Measurements from ENCODE around the gene DIS3L2. TPM values are rescaled to one million over a fixed set of nuclear protein-coding genes. Genes with fewer than 3 reads are reported as not detected.

The DIS3L2 gene
- total and polyA plus RNA-seq, 5 donors from 2014 or later, result 10.9 to 76.9 (median 21.0) TPM

DNA sequence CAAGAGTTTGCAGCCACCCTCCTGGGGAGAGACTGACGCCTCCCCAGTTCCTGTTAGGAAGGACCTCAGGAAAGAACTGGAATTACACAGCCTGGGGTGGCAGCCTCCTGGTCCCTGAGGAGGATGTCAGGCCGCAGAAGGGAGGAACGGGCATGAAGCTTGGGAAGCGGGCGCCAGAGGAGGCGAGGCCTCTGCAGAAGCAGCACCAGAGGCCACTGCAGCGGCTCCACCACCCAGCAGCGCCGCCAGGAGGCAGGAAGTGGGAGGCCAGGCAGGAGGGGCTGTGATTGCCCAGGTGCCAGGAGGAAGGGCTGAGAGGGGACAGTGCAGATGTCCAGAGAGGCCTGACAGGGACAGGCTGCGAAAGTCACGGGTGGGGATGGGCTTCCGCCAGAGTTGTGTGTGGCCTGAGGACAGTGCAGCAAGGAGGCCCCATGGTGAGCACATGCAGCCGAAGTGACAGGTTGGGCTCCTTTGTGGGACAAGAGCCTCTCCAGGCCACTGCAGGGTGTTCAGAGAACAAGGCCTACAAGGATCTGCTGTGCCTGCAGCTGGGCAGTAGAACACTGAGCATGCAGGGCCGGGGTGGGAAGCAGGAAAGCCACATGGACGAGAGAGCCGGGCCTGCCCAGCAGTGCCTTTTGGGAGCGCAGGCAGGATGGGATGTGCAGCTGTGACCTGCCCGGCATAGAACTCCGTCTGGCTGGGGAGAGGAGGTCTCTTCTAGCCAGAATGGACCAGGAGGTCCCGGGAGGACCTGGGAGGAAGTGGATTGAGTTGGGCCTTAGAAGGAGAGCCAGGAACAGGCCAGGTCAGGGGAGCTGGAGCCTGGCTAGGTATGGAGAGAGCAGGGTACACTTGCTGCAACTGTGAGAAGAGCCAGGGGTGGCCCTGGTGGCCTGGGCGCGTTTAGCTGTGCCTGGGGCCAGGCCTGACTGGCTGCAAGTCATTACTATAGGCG is 377.9 kb downstream of the DIS3L2 start:
- DNase-seq (no peak), ATAC-seq (ENCODE audit: low read depth in 2 of 2) (no peak)
- H3K36me3 ChIP-seq (ENCODE audit: control insufficient read depth, insufficient read depth, low read length), result no peaks in the 10 kb centered on the region
- H3K4me1 Mint-ChIP-seq, result peaks cover 0 to 10% (median 3%) of the 10 kb centered on the region in 4 donors
- peaks cover 12% of the 10 kb centered on the region for H3K27me3 Mint-ChIP-seq
- no peaks in the 10 kb centered on the region for H3K36me3 Mint-ChIP-seq
- H3K4me3 ChIP-seq (ENCODE audit: low read depth, low read length), result no peak overlapping the region
- H3K27me3 ChIP-seq (ENCODE audit: control insufficient read depth, insufficient read depth, low read length), result no peaks in the 10 kb centered on the region
- H3K9me3 ChIP-seq (ENCODE audit: control insufficient read depth in 2 of 2, low read length in 2 of 2), result no peaks in the 10 kb centered on the region
- peaks cover 0 to 2% (median 0%) of the 10 kb centered on the region in 7 donors for H3K9me3 Mint-ChIP-seq
- no peak overlapping the region for H3K27ac ChIP-seq (ENCODE audit: insufficient read depth, low read length, poor library complexity, severe bottlenecking)
- H3K4me3 Mint-ChIP-seq, result no peak overlapping the region
- peak overlapping the region in 1 of 3 donors; percentile 29 for H3K27ac Mint-ChIP-seq
- no peaks in the 10 kb centered on the region for H3K4me1 ChIP-seq (ENCODE audit: control insufficient read depth, insufficient read depth, low read length, poor library complexity, severe bottlenecking)

DNA sequence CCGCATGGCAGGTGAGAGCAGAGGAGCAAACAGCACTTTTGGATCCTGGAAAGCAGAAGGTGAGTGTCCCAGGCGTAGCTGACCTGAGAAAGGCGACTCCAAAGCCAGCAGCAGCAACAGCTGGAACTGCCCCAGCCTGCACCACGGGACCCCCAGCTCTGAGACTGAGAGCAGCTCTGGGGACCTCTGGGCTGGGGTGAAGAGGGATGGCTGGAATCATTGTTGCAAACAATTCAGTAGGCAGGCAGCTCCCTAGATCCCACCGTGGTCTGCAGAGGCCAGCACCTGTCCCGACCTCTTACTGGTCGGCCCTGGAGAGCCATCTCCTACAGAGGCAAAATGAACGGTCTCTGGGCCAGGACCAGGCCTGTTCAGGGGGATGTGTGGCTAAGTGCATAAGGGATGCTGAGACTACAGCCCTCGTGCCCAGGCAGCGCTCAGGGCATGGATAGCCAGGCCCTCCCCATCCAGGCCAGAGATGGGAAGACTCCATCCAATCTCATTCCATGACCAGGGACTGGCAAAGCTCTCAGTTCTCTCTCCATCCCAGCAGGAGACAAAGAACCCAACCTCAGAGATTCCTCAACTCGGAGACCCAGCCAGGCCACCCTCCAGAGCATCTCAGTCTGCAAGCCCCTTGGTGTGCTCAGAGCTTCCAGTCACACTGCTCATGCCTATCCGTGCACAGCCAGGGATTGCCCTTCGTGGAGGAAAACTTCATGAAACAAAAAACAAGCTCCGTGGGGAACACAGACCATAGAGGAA is 378.8 kb downstream of the DIS3L2 start:
- Mint-ChIP-seq H3K4me3 (no peak overlapping the region), H3K36me3 (no peaks in the 10 kb centered on the region), H3K27me3 (peaks cover 12% of the 10 kb centered on the region), H3K4me1 (peaks cover 0 to 10% (median 3%) of the 10 kb centered on the region in 4 donors), H3K27ac (peak overlapping the region in 2 of 3 donors; percentile 29 to 66), H3K9me3 (peaks cover 0 to 3% (median 0%) of the 10 kb centered on the region in 7 donors)
- no peak for ATAC-seq (ENCODE audit: low read depth in 2 of 2)
- Histone ChIP-seq H3K27me3 (ENCODE audit: control insufficient read depth, insufficient read depth, low read length) (no peaks in the 10 kb centered on the region), H3K36me3 (ENCODE audit: control insufficient read depth, insufficient read depth, low read length) (no peaks in the 10 kb centered on the region), H3K4me3 (ENCODE audit: low read depth, low read length) (no peak overlapping the region), H3K4me1 (ENCODE audit: control insufficient read depth, insufficient read depth, low read length, poor library complexity, severe bottlenecking) (no peaks in the 10 kb centered on the region), H3K27ac (ENCODE audit: insufficient read depth, low read length, poor library complexity, severe bottlenecking) (no peak overlapping the region), H3K9me3 (ENCODE audit: control insufficient read depth in 2 of 2, low read length in 2 of 2) (no peaks in the 10 kb centered on the region)
- no peak for DNase-seq

DNA sequence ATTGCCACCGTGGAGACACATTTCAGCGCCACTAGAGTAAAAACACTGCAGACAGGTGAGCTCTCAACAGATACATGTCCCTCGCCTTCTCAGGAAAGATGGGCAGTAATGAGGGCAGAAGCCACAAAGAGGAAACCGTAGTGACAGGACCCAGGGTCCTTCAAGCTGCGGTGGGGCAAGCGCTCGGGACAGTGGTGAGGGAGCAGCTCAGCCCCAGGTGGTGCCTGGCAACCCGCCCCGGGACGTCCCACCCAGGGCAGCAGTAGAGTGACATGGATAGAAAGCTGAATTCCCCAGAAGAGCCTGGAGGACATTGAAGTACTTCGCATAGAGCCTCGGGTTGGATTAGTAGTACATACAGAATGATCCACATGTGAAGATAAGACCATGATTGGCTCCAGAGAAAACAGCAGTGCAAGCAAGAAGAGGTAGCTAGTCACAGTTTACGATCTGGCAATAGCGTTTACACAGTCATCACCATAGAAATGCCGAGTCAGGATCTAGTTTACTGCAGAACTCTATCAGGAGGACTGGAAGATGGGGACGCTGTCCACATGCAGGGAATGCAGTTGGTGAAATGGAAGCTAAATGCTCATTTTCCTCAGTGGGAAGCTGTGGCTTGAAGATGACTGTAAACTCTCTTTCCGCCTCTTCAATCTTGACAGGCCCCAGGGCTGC is 379.7 kb downstream of the DIS3L2 start:
- no peak overlapping the region for H3K27ac Mint-ChIP-seq

DNA sequence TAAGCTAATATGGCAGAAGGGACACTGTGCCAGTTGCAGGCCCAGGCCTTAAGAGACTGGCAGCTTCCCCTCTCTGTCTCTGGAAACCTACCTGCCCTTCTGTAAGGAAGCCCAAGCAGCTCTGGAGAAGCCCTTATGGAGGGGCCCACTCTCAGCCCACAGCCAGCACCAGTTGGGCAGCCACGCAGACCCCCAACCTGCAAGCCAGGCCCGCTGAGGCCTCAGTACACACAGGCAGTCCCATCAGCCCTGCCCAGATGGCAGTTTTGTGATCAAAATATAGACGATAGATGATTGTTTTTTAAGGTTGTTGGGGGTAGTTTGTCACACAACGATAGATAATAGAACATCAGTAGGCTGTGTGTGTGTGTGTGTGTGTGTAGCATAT is 380.2 kb downstream of the DIS3L2 start:
- Histone ChIP-seq H3K9me3 (ENCODE audit: control insufficient read depth in 2 of 2, low read length in 2 of 2) (no peaks in the 10 kb centered on the region), H3K36me3 (ENCODE audit: control insufficient read depth, insufficient read depth, low read length) (no peaks in the 10 kb centered on the region), H3K4me1 (ENCODE audit: control insufficient read depth, insufficient read depth, low read length, poor library complexity, severe bottlenecking) (no peaks in the 10 kb centered on the region), H3K4me3 (ENCODE audit: low read depth, low read length) (no peak overlapping the region), H3K27me3 (ENCODE audit: control insufficient read depth, insufficient read depth, low read length) (no peaks in the 10 kb centered on the region), H3K27ac (ENCODE audit: insufficient read depth, low read length, poor library complexity, severe bottlenecking) (no peak overlapping the region)
- DNase-seq, result no peak
- H3K27me3 Mint-ChIP-seq, result peaks cover 12% of the 10 kb centered on the region
- H3K36me3 Mint-ChIP-seq, result no peaks in the 10 kb centered on the region
- no peak overlapping the region for H3K27ac Mint-ChIP-seq
- H3K4me3 Mint-ChIP-seq, result no peak overlapping the region
- H3K9me3 Mint-ChIP-seq, result peaks cover 0 to 3% (median 0%) of the 10 kb centered on the region in 7 donors
- peaks cover 0 to 10% (median 3%) of the 10 kb centered on the region in 4 donors for H3K4me1 Mint-ChIP-seq
- ATAC-seq (ENCODE audit: low read depth in 2 of 2), result no peak

More for the DNA sequence above, 379.7 kb downstream of the DIS3L2 start:
- Histone ChIP-seq H3K36me3 (ENCODE audit: control insufficient read depth, insufficient read depth, low read length) (no peaks in the 10 kb centered on the region), H3K4me3 (ENCODE audit: low read depth, low read length) (no peak overlapping the region), H3K27me3 (ENCODE audit: control insufficient read depth, insufficient read depth, low read length) (no peaks in the 10 kb centered on the region), H3K9me3 (ENCODE audit: control insufficient read depth in 2 of 2, low read length in 2 of 2) (no peaks in the 10 kb centered on the region), H3K4me1 (ENCODE audit: control insufficient read depth, insufficient read depth, low read length, poor library complexity, severe bottlenecking) (no peaks in the 10 kb centered on the region), H3K27ac (ENCODE audit: insufficient read depth, low read length, poor library complexity, severe bottlenecking) (no peak overlapping the region)
- Mint-ChIP-seq H3K36me3 (no peaks in the 10 kb centered on the region), H3K9me3 (peaks cover 0 to 3% (median 0%) of the 10 kb centered on the region in 7 donors), H3K4me1 (peaks cover 0 to 10% (median 3%) of the 10 kb centered on the region in 4 donors), H3K4me3 (no peak overlapping the region), H3K27me3 (peaks cover 12% of the 10 kb centered on the region)
- no peak for ATAC-seq (ENCODE audit: low read depth in 2 of 2)
- no peak for DNase-seq

DNA sequence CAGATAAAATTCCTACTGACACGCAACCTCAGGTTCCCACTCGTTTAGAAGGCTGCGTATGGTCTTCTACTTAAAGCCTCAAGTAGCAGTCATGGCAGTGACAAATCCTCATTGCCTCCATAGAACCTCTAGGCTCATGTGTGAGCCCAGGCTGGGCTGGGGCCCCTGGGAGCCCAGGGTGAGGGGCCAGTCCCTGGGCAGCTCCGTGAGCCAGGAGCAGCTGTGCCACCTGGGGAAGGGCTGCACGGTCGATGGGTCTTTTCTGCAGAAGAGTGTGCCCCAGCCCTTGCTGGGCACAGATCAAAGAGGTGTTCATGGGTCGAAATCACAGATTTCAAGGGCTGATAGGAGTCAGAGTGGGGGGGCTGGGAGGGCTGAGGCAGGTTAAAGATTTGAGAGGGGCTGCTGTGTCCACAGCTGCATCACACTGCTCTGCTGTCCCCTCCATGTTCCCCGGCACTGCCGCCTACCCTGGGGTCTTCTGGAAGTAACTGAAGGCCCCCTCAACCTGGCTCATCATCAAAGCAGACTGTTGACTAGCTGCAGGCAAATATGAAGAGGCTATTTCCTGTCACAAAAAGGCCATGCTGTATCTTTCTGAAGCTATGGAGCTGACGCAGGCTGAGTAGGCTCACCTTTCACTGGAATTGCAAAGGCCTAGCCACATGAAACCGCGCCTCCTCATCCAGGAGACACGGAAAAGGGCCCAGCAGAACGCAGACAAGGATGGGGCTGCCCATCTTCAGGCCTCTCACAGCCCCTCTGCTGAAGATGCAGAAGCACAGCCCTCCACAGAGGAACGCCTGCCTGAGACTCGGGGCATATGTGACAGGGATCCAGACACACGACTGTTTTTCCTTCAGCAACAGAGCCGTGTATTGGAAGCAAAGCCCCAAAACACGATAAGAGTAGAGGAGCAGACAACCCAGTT is 381.4 kb downstream of the DIS3L2 start:
- Mint-ChIP-seq H3K9me3 (peaks cover 0 to 5% (median 0%) of the 10 kb centered on the region in 7 donors), H3K4me1 (peaks cover 0 to 10% (median 3%) of the 10 kb centered on the region in 4 donors), H3K4me3 (no peak overlapping the region), H3K27me3 (peaks cover 15% of the 10 kb centered on the region), H3K27ac (no peak overlapping the region), H3K36me3 (no peaks in the 10 kb centered on the region)
- DNase-seq (no peak), ATAC-seq (ENCODE audit: low read depth in 2 of 2) (no peak)
- H3K4me3 ChIP-seq (ENCODE audit: low read depth, low read length), result no peak overlapping the region
- H3K36me3 ChIP-seq (ENCODE audit: control insufficient read depth, insufficient read depth, low read length), result no peaks in the 10 kb centered on the region
- H3K4me1 ChIP-seq (ENCODE audit: control insufficient read depth, insufficient read depth, low read length, poor library complexity, severe bottlenecking), result no peaks in the 10 kb centered on the region
- H3K27ac ChIP-seq (ENCODE audit: insufficient read depth, low read length, poor library complexity, severe bottlenecking), result no peak overlapping the region
- H3K9me3 ChIP-seq (ENCODE audit: control insufficient read depth in 2 of 2, low read length in 2 of 2), result no peaks in the 10 kb centered on the region
- no peaks in the 10 kb centered on the region for H3K27me3 ChIP-seq (ENCODE audit: control insufficient read depth, insufficient read depth, low read length)

DNA sequence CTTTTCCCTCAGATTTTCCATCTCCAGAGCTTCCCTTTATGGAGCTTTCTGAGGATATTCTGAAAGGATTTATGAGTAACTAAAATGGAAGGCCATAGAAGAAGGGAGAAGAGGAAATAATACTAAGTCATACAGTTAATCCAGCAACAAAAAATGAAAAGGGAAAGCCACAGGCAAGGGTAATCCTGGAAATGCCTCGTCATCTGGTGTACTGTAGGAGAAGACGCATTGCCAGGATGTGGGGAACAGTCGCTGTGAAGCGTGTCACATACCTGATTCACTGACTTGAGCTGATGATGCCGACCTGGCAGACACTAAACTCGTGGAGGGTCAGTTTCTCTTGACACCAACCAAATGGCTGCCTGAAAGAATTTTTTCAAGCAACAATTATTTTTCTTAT is 382.3 kb downstream of the DIS3L2 start:
- Histone ChIP-seq H3K4me3 (ENCODE audit: low read depth, low read length) (no peak overlapping the region), H3K36me3 (ENCODE audit: control insufficient read depth, insufficient read depth, low read length) (no peaks in the 10 kb centered on the region), H3K27ac (ENCODE audit: insufficient read depth, low read length, poor library complexity, severe bottlenecking) (no peak overlapping the region), H3K4me1 (ENCODE audit: control insufficient read depth, insufficient read depth, low read length, poor library complexity, severe bottlenecking) (no peaks in the 10 kb centered on the region), H3K9me3 (ENCODE audit: control insufficient read depth in 2 of 2, low read length in 2 of 2) (no peaks in the 10 kb centered on the region), H3K27me3 (ENCODE audit: control insufficient read depth, insufficient read depth, low read length) (no peaks in the 10 kb centered on the region)
- no peaks in the 10 kb centered on the region for H3K36me3 Mint-ChIP-seq
- H3K27me3 Mint-ChIP-seq, result peaks cover 18% of the 10 kb centered on the region
- no peak overlapping the region for H3K27ac Mint-ChIP-seq
- ATAC-seq (ENCODE audit: low read depth in 2 of 2), result no peak
- no peak for DNase-seq
- peaks cover 0 to 5% (median 0%) of the 10 kb centered on the region in 7 donors for H3K9me3 Mint-ChIP-seq
- no peak overlapping the region for H3K4me3 Mint-ChIP-seq
- peaks cover 0 to 10% (median 3%) of the 10 kb centered on the region in 4 donors for H3K4me1 Mint-ChIP-seq

Measured in CD4-positive, CD25-positive, alpha-beta regulatory T cell (primary cell).